DND-41 (cell line): Measurements from ENCODE around the gene RIIAD1.

Experiments
- EZH2 ChIP-seq: IDR thresholded peaks from 3 replicates; pipeline ENCODE4 v1.6.1; 2012; ENCODE audit warnings: borderline replicate concordance, low read depth, mild to moderate bottlenecking, moderate library complexity, low read length, inconsistent platforms; ENCODE audit not compliant: severe bottlenecking
- TF ChIP-seq, protein P1 (sequence below): IDR thresholded peaks from 2 replicates; pipeline ENCODE4 v1.5.1; 2012; ENCODE audit warnings: borderline replicate concordance, low read length, moderate library complexity, mild to moderate bottlenecking; ENCODE audit not compliant: poor library complexity, severe bottlenecking; ENCODE audit errors: extremely low read depth

DNA sequence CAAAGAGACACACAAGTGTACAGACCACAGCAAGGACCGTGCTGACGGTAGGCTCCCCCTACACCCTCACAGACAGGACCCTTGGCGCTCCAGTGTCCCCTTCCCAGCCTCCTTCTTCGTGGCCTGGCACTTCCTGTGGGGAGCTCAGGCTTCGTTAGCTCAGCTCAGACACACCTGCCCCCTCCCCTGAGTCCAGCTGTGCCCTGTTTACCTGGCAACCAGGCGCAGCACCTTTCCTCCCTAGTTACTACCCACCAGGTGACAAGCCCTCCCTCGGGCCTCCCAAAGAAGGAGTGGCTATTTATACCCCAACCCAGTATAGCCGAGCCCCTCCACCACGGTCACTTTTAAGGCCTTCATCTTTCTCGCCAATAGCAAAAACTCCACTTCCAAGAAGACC, 9.4 kb upstream of the RIIAD1 start:
- TF ChIP-seq, protein P1, sequence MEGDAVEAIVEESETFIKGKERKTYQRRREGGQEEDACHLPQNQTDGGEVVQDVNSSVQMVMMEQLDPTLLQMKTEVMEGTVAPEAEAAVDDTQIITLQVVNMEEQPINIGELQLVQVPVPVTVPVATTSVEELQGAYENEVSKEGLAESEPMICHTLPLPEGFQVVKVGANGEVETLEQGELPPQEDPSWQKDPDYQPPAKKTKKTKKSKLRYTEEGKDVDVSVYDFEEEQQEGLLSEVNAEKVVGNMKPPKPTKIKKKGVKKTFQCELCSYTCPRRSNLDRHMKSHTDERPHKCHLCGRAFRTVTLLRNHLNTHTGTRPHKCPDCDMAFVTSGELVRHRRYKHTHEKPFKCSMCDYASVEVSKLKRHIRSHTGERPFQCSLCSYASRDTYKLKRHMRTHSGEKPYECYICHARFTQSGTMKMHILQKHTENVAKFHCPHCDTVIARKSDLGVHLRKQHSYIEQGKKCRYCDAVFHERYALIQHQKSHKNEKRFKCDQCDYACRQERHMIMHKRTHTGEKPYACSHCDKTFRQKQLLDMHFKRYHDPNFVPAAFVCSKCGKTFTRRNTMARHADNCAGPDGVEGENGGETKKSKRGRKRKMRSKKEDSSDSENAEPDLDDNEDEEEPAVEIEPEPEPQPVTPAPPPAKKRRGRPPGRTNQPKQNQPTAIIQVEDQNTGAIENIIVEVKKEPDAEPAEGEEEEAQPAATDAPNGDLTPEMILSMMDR, result no peak
- no peak for TF ChIP-seq EZH2
